HG03460 (cell line): Measurements from ENCODE around the gene CDC40.
"Not testable (repeated sequence)": the region's sequence is repeated elsewhere in the genome, so short reads cannot be mapped to it uniquely, and the experiment has no call there.

ENCODE experiments used
- ATAC-seq: cut with Tn5 transposase; IDR thresholded peaks from one replicate; pipeline ENCODE4 v1.9.1; 2021; ENCODE audit not compliant: unreplicated experiment

Gene CDC40

DNA sequence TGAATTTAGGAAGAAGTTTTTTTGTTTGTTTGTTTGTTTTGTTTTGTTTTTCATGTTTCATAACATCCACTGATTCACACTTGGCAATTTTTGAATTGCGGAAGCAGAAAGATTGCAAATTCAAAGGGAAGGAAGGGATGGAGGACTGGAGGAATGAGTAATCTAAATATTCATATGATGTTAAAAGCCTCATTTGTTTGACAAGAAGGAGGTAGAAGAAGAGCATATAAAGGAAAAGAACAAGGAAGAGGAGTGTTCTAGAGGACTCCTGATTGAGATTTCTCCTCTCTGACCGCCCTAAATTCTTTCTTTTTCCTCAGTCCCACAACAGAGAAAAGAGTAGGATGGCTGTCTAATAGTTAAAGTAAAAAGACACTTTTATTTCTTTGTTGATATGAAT is 89.4 kb downstream of the CDC40 start:
- no peak for ATAC-seq

DNA sequence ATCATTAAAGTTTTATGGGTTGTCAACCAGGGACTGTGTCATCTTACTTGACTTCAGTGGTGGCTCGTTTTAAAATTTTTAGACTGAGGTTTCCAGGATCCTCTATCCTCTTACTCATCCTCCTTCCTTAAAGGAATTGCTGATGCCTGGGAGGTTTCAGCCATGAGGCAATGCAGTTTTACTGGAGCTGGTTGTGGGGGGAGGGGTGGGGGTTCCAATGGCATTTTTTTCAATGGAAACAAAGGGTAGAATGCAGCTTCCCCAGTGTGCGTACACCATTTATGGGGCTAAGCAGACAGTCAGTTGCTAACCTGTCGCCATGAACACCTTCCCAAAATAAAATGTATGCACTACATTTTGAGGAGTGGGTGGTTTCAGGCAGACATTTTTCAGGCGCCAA is 89.9 kb downstream of the CDC40 start:
- ATAC-seq: no peak

DNA sequence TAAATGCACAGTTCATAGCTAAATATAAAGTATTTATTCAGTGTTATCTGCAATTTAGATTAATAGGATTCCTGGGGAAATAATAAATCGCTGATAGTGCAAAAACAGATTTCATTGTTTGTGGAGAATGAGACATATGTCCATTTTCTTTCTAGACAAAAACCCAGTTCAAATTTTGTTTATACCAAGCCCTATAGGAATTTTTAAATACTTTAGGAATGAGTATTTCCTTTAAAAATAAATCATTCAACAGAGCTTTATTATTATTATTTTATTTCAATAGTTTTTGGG is 91.5 kb downstream of the CDC40 start:
- ATAC-seq: no peak

DNA sequence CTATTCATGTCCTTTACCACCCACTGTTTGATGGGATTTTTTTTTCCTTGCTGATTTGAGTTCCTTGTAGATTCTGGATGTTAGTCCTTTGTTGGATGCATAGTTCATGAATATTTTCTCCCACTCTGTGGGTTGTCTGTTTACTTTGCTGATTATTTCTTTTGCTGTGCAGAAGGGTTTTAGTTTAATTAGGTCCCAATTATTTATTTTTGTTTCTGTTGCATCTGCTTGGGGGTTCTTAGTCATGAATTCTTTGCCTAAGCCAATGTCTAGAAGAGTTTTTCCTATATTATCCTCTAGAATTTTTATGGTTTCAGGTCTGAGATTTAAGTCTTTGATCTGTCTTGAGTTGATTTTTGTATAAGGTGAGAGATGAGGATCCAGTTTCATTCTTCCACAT is 92.6 kb downstream of the CDC40 start:
- not testable (repeated sequence) for ATAC-seq

DNA sequence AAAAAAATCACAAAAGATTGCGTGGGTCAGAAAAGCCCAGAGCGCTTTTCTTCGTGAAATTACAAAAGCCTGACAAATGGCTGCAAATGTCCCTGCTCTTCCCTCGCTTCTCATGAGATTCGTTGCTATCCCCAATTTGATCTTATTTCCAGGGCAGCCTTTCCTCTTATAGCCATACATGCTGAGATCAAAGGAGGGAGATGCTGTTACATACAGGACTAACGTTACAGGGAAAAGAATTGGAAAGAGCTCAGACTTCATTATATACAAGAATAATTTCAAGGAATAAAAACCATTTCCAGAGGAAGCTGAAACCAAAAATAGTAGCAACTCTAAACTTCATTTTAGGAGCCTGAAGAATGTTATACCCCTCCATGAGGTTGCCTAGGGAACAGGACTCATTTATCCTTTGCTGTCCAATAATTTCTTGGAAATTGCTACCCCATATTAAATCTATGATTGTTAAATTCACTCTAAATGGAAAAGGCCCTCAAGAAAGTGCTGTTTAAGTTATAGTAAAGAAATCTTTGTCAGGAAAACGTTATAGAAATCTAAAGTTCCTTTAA is 97.0 kb downstream of the CDC40 start:
- no peak for ATAC-seq
